GM18951 (cell line): ENCODE data around the gene SLC24A4.

Source experiments
- POLR2A ChIP-seq: IDR thresholded peaks from 4 replicates; pipeline ENCODE4 v1.6.1; 2011; ENCODE audit warnings: mild to moderate bottlenecking; ENCODE audit not compliant: insufficient read length, insufficient read depth; ENCODE audit errors: extremely low read depth
- in situ Hi-C: fragments of 300-500 bp; cut with MboI; formaldehyde crosslinking; loops from one replicate; pipeline ENCODE4 v1.12.0; 2022; ENCODE audit warnings: low sequenced_read_pairs, mixed read lengths, inconsistent platforms; ENCODE audit not compliant: unreplicated experiment

The SLC24A4 gene

DNA sequence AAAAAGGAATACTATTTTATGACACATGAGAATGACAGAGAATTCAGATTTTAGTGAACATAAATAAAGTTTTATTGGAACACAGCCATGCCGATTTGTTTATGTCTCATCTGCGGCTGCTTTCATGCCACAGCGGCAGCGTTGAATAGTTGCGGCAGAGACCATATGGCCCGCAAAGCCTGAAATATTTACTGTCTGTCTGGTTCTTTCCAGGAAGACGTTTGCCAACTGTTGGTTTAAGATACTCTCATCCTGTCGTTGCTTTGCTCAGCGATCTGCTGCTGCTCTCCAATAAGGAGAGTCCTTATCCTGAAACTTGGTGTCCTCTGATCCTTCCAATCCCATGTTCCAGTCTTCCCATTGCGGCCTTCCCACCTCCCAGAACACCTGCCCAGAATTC is 89.9 kb downstream of the SLC24A4 start:
- no peak for TF ChIP-seq POLR2A
- in situ Hi-C loops, result no loop called here

DNA sequence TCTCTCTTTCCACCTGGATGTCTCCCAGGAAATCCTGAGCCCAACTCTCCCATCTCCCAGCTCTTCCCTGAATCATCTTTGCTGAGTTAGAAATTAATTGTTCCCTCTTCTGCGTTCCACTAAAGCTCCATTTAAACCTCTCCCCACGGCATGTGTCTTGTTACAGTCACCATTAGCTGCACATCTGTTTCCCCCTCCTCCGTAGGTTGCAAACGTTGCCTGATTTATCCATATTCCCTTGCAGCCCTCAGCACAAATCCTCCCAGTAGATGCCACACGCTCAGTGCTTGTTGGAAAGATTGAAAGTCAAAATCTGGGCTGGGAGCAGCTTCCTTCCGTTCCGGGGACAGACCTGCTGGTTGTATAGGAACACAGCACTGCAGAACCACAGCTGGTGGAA is 90.4 kb downstream of the SLC24A4 start:
- no peak for TF ChIP-seq POLR2A
- in situ Hi-C loops, result no loop called here

DNA sequence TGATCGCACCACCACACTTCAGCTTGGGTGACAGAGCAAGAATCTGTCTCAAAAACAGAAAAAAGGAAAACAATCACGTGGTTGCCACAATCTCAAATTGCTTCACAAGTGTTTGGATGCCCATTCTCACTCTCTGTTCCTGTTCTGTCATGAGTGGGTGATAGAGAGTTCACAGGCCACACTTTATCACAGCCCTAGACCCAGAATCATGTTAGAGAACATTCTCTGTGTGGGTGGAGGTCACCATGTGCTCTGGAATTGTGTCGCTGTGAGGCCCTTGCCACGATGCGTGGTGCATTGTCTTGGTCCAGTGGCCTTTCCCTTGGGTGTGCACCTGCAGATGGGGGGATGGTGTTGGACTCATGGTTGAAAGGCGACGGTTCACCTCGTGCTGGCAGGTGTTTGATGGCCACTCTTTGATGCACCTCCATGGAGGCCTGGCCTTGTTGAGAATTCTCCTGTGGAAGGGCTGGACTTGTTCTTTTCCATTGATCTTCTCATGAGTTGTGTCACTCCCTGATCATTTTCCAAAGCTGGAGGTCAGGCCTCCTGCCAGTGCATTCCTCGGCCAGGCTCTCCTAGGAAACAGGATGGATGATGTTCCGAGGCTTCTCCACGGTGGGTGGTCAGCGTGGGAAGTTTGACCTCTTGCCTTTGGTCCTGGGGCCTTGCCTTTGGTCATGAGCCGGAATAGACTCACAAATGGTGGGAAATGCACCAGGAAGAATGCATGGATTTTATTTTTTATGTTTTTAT is 91.9 kb downstream of the SLC24A4 start:
- TF ChIP-seq POLR2A, result no peak
- in situ Hi-C loops, result no loop called here

DNA sequence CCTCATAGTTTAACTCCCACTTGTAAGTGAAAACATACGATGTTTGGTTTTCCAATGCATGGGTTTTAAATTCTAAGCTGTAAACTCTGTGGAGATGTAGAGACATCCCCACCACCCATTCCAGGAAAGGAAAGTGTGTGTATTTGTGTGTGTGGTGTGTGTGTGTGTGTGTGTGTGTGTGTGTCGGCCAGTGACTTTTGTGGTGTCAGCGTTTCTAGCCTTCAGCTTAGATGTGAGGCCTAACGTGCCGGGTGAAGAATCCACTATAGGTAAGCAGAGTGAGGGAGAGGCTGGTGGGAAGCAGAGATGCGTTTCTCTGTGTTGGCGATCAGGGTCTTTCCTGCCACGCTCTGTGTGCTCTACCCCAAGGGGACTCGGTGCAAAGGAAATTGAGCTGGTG is 93.0 kb downstream of the SLC24A4 start:
- in situ Hi-C loops, result no loop called here
- no peak for TF ChIP-seq POLR2A

DNA sequence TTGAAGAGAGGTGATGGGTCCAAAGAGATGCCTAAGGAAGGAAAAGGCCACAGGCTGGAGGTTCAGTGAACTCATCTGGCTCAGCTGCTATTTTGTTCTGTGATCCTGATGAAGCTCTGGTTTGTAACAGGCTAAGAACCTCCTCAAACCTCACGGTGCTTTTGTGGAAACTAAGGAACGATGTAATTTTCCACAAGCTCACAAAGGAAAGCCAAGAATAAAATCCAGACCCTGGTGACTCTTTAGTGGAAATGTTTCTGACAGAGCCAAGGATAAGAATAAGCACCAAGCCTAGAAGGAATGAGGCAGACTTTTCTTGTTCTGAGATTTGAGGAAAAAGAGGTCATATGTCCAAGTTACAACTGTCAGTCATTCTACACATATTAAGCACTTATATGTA is 93.6 kb downstream of the SLC24A4 start:
- no peak for TF ChIP-seq POLR2A
- in situ Hi-C loops, result no loop called here

DNA sequence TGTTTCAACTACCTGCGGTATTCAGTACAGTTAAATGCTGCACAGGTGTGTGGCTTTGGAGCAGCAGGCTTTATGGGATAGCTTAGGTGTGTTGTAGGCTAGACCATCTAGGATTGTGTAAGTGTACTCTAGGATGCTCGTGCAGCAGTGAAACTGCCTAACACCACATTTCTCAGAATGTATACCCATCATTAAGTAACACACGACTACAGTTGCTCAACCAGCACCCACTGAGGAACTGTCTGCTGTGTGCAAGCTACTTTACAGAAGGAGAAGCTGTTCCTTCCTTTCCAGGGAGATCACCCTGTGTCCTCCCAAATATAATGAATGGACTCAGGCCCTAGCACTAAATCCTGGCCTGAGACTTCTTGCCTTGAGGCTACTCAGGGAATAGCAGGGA is 94.8 kb downstream of the SLC24A4 start:
- no peak for TF ChIP-seq POLR2A
- in situ Hi-C loops, result no loop called here

GRCh38 chr14:92421751-92422150 is 98.8 kb downstream of the SLC24A4 start:
- in situ Hi-C loops, result no loop called here
- no peak for TF ChIP-seq POLR2A

- TF ChIP-seq POLR2A, result no peak
- in situ Hi-C loops, result no loop called here
Measured at GRCh38 chr14:92425101-92425500, 102.1 kb downstream of the SLC24A4 start.

GRCh38 chr14:92426237-92426636 is 103.3 kb downstream of the SLC24A4 start:
- no peak for TF ChIP-seq POLR2A
- in situ Hi-C loops, result no loop called here

DNA sequence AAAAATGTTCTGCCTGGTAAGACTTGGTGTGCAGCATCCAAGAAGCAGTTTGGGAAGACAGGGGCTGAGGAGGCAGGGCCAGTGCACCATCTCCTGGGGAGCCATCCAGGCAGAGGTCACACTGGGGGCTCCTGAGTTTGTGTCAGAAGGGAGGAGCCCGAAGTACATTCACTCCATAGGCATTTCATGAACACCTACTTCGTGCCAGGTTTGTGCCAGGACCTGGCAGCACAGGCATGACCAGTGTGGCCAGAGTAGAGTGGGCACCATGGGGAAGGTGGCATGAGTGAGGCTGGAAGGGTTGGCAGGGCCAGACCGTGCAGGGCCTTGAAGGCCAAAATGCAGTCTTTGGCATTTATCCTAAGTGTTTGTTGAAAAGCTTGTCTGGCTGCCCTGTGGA is 104.1 kb downstream of the SLC24A4 start:
- no peak for TF ChIP-seq POLR2A
- in situ Hi-C loops, result no loop called here

- in situ Hi-C loops, result no loop called here
- no peak for TF ChIP-seq POLR2A
Measured at GRCh38 chr14:92430686-92431085, 107.7 kb downstream of the SLC24A4 start.

DNA sequence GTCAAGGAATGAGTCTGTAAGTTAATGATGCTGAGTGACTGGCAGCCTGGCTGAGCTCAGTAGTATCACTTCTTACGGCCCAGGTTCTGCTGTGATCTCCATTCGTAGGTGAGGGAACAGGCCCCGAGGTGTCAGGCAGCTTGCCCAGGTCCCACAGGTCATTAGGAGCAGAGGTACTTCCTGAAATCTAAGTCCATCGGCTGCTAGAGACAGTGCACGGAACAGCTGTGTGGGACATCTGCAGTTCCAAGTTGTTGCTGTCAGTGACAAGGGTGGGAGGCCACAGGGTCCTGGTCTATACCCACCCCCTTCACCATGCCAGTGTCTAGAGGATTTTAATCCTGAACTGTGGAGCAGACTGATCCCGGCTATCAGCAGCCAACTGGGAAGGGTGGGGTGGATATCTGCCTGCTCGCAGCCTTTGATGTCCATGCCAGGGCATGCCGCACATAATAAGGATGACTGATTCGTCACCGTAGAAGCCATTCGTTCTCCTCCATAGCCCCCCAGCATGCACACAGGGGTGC is 108.3 kb downstream of the SLC24A4 start:
- in situ Hi-C loops, result no loop called here
- TF ChIP-seq POLR2A, result no peak

DNA sequence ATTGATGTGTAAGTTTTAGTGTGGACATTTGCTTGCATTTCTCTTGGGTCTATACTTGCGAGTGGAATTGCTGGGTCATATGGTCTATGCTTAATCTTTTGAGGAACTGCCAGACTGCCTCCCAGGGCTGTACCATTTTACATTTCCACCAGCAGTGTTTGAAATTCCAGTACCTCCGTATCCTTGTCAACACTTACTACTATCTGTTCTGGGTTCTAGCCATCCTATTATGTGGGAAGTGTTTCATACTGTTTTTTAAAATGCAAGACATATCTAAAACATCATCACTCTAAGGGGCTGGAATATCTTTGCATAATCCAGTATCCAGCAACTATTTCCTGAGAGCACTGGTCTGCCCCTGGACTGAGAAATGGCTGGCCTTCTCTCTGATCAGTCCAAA is 110.4 kb downstream of the SLC24A4 start:
- no peak for TF ChIP-seq POLR2A
- in situ Hi-C loops, result no loop called here

DNA sequence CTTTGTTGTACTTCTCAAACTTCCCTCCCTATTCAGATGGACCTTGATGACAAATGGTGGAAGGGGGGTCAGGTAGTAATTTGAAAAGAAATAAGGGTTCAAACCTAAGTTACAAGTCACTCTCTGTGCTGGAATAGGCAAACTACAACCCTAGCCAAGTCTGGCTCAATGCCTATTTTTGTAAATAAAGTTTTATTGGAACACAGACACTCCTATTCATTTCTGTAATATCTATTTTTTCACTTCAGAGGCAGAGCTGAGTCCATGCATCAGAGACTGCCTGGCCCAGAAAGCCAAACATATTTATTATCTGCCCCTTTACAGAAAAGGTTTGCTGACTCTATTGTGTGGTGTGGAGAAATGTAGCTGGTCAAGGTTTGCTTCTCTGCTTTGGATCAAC is 112.2 kb downstream of the SLC24A4 start:
- no peak for TF ChIP-seq POLR2A
- in situ Hi-C loops, result no loop called here
